IPS-11a (cell line): ENCODE measurements around the gene IRF6.

Experiments used
- H3K4me3 ChIP-seq: one replicate; pipeline ENCODE4 v1.5.1; 2013; ENCODE audit warnings: low read depth, low read length, control low read depth

IRF6 gene

DNA sequence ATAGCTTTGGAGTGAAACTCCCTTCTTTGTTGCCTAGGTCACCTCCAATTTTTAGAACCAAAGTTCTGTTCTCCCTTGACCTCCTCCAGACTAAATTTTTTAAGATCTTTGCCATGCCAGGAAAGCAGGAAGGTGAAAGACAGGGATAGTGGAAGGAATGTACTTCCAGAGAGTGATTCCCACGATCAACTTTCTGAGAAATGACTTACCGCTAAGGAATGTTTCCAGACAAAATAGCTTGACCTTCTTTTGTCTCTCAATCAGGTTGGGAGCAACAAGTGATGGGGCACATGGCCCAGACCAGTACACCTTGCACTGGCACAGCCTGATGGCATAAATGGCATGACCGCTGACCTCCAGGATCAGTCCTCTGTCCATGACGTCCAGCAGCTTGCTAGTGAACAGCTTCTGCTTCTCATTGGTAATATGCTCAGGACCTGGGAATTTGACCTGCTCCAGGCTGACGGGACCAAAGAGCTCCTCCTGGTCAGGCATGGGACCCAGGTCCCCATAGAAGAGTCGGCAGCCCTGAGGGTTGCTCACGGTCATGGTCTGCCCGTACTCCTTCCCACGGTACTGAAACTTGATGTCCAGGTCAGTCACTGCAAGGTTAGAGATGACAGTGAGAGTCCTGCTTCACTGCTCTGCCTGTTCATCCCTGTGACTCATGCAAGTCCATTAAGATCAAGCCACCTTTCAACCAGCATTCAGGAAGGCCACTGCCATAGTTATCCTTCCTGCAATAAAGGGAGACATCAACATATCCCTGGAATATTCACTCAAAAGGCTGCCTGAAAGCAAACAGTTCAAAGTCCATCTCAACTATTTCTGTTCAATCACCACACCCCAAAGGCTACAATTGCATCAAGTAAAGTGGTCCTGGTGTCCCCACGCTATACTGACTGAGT, 15.4 kb downstream of the IRF6 start:
- H3K4me3 ChIP-seq: no peak overlapping the region

DNA sequence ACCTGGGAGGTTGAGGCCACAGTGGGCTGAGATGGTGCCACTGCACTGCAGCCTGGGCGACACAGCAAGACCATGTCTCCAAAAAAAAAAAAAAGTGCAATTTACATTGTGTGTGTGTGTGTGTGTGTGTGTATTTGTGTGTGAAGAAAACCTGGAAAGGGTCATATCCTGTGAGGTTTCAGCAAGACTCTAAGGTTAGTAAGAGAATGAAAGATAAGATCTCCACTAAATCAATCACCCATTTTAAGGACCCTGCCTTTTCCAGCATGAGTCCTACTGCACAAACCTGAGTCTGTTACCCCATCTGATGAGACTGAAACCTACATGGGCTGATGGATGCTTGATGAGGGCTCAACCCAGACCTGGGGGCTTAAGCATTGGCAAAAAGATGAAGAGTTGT, 16.7 kb downstream of the IRF6 start:
- no peak overlapping the region for H3K4me3 ChIP-seq

DNA sequence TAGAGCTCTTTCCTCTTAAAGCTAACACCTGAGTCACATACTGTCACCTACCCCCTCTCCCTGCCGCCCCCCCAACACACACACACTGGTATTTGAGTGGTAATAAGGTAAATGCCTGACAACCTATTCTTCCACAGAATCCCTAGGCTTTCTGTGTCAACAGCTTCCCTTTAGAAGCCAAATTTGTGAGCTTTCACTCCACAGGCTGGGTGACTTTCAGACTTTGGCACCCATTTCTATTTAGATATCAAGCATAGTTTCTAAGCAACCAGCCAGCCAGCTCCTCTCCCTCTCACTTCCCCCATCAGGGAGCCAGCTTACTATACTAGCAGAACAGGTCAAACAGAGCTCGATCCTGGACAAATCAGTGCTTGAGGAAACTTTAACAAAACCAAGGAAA, 18.4 kb downstream of the IRF6 start:
- no peak overlapping the region for H3K4me3 ChIP-seq

DNA sequence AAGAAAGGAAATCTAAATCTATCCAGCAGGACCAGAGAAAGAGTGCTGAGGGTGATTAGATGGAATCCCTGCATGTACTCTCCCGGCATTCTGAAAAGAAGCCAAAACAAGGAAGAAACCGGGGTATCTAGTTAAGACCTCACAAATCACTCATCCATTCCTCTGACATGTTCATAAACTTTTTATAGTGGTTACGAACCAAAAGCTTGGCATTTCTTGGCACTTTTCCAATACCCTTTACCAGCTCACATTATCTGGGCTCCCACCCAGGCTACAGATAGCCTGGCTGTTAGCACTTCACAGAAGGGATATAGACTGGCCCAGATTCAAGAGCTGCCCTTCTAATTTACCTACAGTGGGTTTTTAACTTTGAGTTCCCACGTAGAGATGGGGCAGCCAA, 19.8 kb downstream of the IRF6 start:
- no peak overlapping the region for H3K4me3 ChIP-seq

DNA sequence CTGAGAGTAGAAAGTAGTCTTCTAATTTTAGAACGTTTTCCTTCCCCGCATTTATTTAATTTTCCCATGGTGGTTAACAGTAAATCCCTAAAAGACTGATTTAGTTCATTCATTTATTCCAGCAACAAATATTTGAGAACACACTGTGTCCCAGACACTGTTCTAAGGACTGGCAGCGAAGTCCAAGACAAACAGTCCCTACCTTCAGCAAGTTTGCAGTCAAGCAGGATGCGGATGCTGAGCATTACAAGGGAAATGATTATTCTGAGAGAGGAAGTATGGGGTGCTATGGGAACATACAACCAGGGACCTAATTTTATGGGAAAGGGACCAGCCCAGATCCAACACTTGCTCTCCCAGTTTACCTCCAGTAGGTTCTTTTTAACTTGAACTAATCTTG, 20.4 kb downstream of the IRF6 start:
- H3K4me3 ChIP-seq: no peak overlapping the region

DNA sequence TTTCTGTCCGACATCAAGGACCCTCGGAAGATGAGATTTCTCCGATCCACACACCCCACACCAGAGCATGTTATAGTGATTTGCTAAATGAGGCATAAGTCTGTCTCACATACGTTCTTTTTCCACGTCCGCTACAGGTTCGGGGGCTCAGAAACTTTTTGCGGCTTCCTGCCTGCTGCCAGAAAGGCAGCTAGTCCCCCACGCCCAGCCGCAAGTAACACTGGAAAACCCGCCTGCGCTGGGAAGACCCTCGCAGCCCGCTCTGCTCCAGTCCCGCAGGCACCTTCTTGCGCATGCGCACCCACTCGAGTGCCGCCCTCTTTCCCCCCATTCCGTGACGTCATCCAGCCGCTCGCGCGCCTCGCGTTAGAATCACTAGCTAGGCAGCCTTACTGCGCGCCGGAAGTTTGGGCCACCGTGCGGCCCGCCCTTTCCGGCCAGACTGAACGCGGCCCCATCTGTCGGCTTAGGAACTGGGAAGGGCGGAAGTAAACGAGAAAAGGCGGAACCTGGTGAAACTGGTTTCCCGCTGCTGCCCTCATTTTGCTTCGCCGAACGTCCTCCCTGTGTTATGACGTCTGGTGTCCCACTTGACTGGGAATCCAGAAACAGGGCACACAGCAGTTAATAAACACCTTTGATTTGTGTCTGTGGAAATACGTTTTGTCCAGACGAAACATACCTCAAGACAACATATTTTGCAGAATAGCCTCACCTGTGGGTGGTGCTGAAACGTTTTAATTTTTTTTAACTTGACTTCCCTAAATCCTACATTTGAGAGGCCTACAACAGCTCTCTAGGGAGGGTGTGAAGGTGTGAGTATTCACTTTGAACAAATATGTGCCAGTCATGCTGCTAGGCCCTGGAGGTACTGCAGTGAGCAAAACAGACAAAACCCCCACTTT, 21.4 kb downstream of the IRF6 start, which contains the start of gene C1orf74:
Gene C1orf74, minus strand, starts transcription at position 295 of the 905 bp plus-strand sequence. CDS start 925 bp downstream, outside the sequence.
- H3K4me3 ChIP-seq: peak within 1 kb of the TSS; percentile 89

DNA sequence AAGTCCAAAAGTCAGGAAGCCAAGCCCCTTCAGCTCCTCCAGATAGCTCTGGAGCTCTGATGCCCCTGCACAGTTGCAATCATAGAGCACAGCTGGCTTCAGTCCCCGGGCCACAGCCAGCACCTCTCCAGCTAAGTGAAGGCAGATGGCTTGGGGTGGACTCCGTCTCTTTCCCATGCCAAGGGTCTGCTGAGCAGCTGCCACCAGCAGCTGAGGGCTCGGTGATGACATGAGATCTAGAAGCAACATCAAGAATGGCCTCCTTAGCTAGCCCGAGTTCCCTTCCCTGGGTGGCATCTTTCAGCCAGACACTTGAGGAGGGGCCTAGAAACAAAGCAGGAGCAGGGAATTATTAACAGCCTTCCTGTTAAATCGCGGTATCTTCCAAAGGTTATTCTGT, 22.6 kb downstream of the IRF6 start:
- no peak overlapping the region for H3K4me3 ChIP-seq

DNA sequence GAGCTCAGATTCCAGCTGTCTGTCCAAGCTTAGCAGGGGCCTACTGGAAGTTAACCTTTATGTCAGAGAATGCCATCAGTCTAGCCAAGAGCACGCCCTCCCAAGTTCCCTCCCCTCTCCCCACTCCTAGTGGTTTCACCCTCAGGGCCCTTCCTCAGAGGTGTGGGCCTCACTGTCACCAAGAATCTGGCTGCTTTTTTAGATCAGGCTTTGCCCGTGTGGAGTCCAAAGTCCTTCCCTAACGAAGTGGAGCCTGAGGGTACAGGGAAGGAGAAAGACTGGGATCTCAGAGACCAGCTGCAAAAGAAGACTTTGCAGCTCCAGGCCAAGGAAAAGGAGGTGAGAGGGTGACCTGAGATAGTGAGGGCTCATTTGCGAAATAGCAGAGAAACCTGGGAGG, 25.7 kb downstream of the IRF6 start:
- no peak overlapping the region for H3K4me3 ChIP-seq

DNA sequence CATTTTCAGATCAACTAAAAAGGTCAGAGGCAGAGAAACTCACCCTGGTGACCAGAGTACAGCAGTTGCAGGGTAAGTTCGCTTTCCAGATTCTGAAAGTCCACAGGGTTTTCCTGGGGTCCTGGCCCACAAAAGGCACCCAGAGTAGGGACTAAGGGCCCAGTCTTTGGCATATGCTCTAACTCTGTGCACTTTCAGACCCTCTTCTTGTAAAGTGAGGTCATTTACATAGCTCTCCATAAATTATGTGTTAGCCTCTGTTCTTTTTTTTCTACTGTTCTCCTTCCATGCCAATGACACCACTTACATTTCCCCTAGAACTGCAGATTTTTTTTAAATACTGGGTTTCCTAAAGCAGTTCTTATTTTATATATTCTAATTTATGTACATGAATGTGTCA, 27.8 kb downstream of the IRF6 start:
- no peak overlapping the region for H3K4me3 ChIP-seq

DNA sequence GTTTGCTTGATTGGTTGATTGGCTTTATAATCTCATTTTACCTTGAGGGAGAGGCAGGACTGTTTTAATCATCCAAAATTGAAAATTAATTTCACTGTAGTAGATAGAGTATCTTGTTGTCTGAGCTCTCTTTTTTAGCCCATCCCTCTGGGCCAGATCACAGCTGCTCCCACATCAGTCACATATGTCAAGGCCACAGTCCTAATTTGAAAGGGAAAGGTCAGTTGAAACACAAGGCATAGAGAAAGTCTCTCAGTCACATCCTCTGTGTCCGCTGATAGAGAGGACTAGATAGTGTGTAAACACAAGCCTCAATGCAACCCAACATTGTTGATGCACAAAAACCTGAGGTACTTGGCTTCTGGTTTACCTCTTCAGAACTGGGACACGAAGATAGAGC, 28.4 kb downstream of the IRF6 start:
- no peak overlapping the region for H3K4me3 ChIP-seq

DNA sequence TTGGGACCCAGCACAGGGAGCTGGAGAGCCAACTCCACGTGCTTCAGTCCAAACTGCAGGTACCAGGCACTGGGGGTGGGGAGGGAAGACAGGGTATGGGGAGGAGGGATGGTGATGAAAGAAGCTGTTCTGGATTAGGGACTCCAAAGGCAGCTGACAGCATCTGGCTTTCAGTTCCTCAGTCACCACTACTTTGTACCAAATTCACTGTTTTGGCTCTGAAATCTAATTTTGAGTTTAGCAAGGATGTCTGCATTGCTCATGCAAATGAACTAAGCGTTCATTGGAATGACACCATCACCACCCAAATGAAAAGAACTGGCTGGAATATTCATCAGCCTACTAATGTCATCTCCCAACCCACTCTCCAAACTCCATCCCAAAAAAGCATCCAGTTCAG, 30.3 kb downstream of the IRF6 start:
- no peak overlapping the region for H3K4me3 ChIP-seq

DNA sequence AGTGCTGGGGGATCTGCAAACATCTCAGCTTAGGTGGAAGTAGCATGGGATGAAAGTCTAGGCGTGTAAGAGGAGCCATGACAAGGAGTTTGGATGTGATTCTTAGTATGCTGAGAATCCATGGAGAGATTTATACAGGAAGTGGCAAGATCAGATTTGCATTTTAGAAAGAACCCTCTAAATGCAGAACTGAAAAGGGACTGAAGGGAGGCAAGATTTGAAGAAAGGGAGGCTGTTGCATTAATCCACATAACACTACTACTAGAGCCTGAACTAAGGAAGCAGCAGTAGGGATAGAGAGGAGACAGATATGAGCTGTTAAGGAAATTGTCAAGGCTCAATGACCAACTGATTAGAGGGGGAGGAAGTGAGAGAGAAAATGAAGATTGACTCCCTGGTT, 31.4 kb downstream of the IRF6 start:
- H3K4me3 ChIP-seq: no peak overlapping the region

DNA sequence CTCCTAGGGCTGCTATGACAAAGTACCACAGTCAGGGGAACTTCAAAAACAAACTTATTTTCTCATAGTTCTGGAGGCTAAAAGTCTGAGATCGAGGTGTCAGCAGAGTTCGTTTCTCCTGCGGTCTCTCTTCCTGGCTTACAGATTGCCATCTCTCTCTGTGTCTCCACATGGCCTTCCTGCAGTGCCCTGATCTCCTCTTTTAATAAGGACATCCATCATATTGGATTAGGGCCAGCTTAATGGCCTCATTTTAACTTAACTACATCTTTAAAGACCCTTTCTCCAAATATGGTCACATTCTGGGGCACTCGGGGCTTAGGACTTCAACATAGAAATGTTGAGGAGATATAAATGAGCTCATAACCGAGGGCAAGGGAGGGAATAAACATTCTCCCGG, 33.8 kb downstream of the IRF6 start:
- no peak overlapping the region for H3K4me3 ChIP-seq

DNA sequence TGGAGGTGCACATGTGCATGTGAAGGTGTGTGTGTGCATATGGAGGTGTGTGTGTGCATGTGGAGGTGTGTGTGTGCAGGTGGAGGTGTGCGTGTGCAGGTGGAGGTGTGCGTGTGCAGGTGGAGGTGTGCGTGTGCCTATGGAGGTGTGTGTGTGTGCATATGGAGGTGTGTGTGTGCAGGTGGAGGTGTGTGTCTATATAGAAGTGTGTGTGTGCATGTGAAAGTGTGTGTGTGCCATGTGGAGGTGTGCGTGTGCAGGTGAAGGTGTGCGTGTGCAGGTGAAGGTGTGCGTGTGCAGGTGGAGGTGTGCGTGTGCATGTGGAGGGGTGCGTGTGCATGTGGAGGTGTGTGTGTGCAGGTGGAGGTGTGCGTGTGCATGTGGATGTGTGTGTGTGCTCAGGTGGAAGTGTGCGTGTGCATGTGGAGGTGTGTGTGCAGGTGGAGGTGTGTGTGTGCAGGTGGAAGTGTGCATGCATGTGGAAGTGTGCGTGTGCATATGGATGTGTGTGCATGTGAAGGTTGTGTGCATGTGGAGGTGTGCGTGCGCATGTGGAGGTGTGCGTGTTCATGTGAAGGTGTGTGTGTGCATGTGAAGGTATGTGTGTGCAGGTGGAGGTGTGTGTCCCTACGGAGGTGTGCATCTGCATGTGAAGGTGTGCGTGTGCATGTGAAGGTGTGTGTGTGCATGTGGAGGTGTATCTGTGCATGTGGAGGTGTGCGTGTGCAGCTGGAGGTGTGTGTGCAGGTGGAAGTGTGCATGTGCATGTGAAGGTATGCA, 35.1 kb downstream of the IRF6 start:
- no peak overlapping the region for H3K4me3 ChIP-seq

DNA sequence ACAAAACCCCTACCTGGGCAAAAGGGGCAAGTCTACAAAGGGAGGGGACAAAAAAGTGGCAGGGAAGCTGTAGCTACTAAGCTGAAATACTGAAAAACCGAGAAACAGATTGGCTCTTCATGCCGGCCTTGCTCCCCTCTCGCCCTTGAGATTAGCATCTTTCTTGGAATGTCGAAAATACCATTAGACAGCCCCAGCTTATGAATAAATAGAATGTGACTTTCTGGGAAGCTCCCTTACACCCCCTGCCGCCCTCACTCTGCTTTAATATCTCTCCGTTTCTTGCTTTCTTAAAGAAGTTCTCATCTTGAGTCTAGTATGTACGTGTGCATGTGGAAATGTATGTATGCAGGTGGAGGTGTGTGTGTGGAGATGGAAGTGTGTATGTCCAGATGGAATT, 36.0 kb downstream of the IRF6 start:
- H3K4me3 ChIP-seq: no peak overlapping the region

DNA sequence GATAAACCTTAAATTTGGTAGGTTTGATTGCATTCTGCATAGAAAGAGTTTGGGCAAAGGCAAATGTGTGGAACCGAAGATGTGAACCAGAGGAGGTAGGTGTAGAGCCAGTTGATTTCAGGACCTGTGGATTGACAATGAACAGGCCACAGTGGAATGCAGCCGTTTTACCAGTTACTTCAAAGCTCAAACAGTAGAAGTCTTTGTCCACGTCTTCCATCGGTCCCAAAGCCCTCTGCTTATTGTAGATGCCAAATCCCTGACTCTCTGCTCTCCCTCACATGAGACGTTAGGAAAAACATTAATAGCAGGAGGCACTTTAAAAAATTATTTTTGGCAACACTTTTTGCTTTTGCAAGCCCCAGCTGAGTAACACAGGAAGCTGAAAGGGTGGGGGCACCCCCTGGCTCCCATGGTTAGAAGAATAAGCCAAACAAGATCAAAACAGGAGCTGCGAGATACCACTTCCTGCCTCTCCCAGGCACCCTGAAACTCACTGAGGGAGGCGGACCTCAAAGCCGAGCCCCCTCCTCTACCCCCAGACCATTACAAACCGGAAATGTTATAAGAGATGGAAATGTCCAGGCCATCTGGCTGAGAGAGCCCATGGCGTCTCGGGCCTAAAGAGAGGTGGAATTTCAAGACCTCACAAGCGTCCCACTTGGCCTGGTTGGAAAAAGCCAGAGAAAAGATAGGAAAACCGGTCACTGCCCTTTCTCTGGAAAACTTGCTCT, 36.6 kb downstream of the IRF6 start:
- no peak overlapping the region for H3K4me3 ChIP-seq

DNA sequence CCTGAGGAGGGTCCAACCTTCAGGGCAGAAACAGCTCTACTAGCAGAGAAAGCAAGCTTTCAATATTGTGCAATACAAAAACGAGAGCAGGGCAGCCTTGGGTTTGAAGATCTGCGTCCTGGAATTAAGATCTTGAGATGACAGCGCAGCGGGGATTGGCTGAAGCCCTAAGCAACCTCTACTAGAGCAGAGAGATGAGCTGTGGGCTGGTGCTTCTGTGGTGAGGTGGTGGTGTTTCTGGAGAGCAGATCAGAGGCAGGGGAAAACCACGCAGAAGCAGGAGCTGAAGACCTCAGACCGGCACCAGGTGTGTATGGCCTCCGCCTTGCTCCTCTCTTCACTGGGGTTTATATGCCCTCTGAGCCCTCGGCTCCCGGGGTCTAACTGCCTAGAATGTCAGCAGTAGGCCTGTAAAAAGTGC, 37.6 kb downstream of the IRF6 start:
- no peak overlapping the region for H3K4me3 ChIP-seq

DNA sequence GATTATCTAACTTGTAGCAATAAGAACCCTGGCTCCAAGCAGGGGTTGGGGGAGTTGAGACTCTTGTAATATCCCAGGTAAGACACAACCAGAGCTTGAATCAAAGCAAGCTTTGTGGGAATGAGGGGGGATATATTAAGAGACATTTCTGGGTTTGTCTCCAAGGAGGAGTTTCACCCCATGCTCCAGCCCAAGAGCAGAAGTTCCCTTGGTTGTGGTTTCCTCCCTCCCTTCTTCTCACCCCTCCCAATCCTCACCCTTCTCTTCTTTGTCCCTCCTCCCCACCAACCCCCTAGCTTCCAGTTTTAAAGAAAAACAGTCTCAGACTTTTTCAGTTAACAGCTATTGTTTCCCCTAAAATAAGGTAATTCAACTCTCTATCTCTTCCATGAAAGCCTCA, 38.2 kb downstream of the IRF6 start:
- no peak overlapping the region for H3K4me3 ChIP-seq

DNA sequence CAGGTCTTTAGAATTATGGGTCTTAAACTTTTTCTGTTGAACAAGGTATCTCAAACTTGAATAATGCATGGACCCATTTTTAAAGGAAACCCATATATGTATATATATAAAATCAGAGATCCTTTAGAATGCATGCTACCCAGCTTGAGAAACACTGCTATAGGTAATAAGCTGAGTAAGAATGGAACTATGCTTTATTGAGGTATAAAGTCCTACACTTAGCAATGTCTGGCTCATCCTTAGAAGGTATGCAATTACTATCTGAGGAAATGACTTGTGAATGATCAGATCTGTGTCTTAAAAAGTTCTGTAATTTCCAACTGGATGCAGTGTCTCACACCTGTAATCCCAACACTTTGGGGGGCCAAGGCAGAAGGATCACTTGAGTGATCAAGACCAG, 38.8 kb downstream of the IRF6 start:
- H3K4me3 ChIP-seq: no peak overlapping the region

DNA sequence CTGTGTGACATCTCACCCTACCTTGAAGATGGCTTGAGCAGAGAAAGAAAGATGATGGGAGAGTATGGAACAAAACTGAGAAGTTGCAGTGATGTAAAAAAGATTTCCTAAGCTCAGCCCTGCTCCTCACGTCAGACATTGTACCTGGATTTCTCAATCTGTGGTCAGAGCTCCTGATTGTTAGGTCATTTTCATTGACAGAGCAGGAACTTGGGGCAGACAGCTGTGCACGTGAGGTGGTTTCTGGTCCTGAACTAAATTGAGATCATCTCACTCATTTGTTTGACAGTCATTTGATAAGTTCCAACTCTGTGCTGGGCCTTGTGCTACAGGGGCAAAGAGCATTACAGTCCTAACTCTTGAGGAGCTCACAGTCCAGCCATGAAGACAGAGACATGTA, 39.9 kb downstream of the IRF6 start:
- H3K4me3 ChIP-seq: no peak overlapping the region
